ENCODE measurements around the gene PRKCA.

The PRKCA gene

DNA sequence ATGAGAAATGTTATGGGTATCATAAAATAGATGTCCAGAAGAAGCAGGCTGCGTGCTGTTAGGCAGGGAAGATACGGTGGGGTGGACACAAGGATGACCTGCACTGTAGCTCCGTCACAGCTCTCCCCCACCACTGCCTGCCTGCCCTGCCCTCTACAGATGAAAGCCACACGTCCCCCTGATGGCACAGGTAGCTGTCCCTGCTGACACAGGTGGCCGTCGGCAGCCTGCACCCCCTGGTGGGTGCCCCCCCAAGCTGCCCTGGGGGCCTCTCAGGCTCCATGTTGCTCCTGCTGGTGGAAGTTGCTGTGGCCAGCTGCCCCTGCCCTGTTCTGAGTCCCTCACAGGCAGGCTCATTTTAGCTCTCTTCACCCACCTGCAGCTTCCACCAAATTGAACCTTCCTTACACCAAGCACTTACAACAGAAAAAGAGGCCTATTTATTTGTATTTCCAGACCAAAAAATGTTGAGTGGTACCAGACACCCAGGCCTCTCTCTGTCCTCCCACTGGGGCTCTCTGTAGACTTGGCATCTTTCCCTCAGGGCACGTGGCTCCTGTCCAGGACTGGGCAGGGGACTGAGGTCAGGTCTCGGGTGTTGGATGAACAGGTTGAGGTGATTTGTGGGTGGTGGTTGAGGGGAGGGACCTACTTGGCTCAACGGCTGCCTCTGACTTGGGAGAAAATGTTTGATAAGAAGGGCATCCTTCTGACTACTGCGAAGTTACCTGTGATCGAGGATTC lies 482.4 kb downstream of the PRKCA start:
- TF ChIP-seq CTCF (IDR thresholded peaks at IDR 0.05) = no peak
- no peaks in the 10 kb centered on the region for H3K36me3 ChIP-seq
- H3K4me3 ChIP-seq (ENCODE audit: low read depth in 1 of 2, low read length in 1 of 2) = no peak overlapping the region
- H3K27me3 ChIP-seq = no peaks in the 10 kb centered on the region
- H3K9me3 ChIP-seq = no peaks in the 10 kb centered on the region
- H3K4me1 ChIP-seq (ENCODE audit: control insufficient read depth in 1 of 2, insufficient read depth in 1 of 2, low read depth in 1 of 2, low read length in 1 of 2) = no peaks in the 10 kb centered on the region
- H3K27ac ChIP-seq = no peak overlapping the region

- no peak overlapping the region for H3K4me3 ChIP-seq (ENCODE audit: low read depth in 1 of 2, low read length in 1 of 2)
- no peaks in the 10 kb centered on the region for H3K9me3 ChIP-seq
- H3K27me3 ChIP-seq = no peaks in the 10 kb centered on the region
- H3K36me3 ChIP-seq = no peaks in the 10 kb centered on the region
- peaks cover 1% of the 10 kb centered on the region in 2 experiments for H3K4me1 ChIP-seq (ENCODE audit: control insufficient read depth in 1 of 2, insufficient read depth in 1 of 2, low read depth in 1 of 2, low read length in 1 of 2)
- H3K27ac ChIP-seq = no peak overlapping the region
- TF ChIP-seq CTCF (IDR thresholded peaks at IDR 0.05) = no peak
These were observed 483.7 kb downstream of the PRKCA start for GRCh38 chr17:66786107-66786506.

- H3K27ac ChIP-seq = no peak overlapping the region
- no peaks in the 10 kb centered on the region for H3K36me3 ChIP-seq
- H3K4me3 ChIP-seq (ENCODE audit: low read depth in 1 of 2, low read length in 1 of 2) = no peak overlapping the region
- TF ChIP-seq CTCF (IDR thresholded peaks at IDR 0.05) = no peak
- peaks cover 6 to 8% of the 10 kb centered on the region in 2 experiments for H3K4me1 ChIP-seq (ENCODE audit: control insufficient read depth in 1 of 2, insufficient read depth in 1 of 2, low read depth in 1 of 2, low read length in 1 of 2)
- peaks cover 9% of the 10 kb centered on the region for H3K27me3 ChIP-seq
- no peaks in the 10 kb centered on the region for H3K9me3 ChIP-seq
These were observed 485.5 kb downstream of the PRKCA start for GRCh38 chr17:66787914-66788313.

GRCh38 chr17:66789093-66789492 lies 486.7 kb downstream of the PRKCA start:
- no peaks in the 10 kb centered on the region for H3K36me3 ChIP-seq
- H3K27me3 ChIP-seq = peaks cover 9% of the 10 kb centered on the region
- TF ChIP-seq CTCF (IDR thresholded peaks at IDR 0.05) = no peak

DNA sequence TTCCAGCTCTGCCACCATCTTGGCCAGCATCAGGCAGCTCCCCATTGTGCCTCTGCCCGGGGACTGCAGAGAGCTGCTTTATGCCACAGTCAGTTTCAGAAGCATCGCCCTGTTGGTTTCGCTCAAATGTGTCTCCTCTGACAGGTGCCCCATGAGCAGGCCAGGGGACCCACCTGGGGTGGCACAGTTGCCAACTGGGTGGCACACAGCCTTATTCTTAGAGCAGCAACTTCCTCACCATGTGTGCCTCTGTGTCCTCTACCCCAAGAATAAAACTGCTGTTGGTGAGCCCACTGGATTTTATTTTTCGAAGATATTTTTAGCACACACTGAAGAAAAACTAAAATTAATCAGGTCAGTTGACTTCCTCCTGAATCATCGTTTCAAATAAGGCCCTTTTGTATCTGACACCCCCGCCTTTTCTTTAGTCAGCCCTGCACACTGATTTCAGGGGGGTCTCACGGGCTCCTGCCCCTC lies 487.6 kb downstream of the PRKCA start:
- peaks cover 6 to 8% of the 10 kb centered on the region in 2 experiments for H3K4me1 ChIP-seq (ENCODE audit: control insufficient read depth in 1 of 2, insufficient read depth in 1 of 2, low read depth in 1 of 2, low read length in 1 of 2)
- no peaks in the 10 kb centered on the region for H3K36me3 ChIP-seq
- H3K4me3 ChIP-seq (ENCODE audit: low read depth in 1 of 2, low read length in 1 of 2) = no peak overlapping the region
- no peak for TF ChIP-seq CTCF (IDR thresholded peaks at IDR 0.05)
- H3K27ac ChIP-seq = no peak overlapping the region
- H3K27me3 ChIP-seq = peaks cover 9% of the 10 kb centered on the region
- no peaks in the 10 kb centered on the region for H3K9me3 ChIP-seq

More at GRCh38 chr17:66789093-66789492, 486.7 kb downstream of the PRKCA start:
- no peak overlapping the region for H3K4me3 ChIP-seq (ENCODE audit: low read depth in 1 of 2, low read length in 1 of 2)
- no peaks in the 10 kb centered on the region for H3K9me3 ChIP-seq
- H3K27ac ChIP-seq = no peak overlapping the region
- H3K4me1 ChIP-seq (ENCODE audit: control insufficient read depth in 1 of 2, insufficient read depth in 1 of 2, low read depth in 1 of 2, low read length in 1 of 2) = peaks cover 6 to 8% of the 10 kb centered on the region in 2 experiments

All from neutrophil (primary cell).